ENCODE measurements around the gene CCDC93.

The CCDC93 gene

GRCh38 chr2:117997872-117998454 lies 15.9 kb downstream of the CCDC93 start:
- TF ChIP-seq, protein P1, sequence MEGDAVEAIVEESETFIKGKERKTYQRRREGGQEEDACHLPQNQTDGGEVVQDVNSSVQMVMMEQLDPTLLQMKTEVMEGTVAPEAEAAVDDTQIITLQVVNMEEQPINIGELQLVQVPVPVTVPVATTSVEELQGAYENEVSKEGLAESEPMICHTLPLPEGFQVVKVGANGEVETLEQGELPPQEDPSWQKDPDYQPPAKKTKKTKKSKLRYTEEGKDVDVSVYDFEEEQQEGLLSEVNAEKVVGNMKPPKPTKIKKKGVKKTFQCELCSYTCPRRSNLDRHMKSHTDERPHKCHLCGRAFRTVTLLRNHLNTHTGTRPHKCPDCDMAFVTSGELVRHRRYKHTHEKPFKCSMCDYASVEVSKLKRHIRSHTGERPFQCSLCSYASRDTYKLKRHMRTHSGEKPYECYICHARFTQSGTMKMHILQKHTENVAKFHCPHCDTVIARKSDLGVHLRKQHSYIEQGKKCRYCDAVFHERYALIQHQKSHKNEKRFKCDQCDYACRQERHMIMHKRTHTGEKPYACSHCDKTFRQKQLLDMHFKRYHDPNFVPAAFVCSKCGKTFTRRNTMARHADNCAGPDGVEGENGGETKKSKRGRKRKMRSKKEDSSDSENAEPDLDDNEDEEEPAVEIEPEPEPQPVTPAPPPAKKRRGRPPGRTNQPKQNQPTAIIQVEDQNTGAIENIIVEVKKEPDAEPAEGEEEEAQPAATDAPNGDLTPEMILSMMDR (IDR thresholded peaks at IDR 0.05; ENCODE audit: low read depth, low read length, missing control alignments): no peak
- no peak overlapping the region for H3K4me3 ChIP-seq (ENCODE audit: low read depth, low read length)
- no peak for DNase-seq (ENCODE audit: low read depth)

- DNase-seq (ENCODE audit: low read depth): no peak
- TF ChIP-seq, protein P1 (IDR thresholded peaks at IDR 0.05; ENCODE audit: low read depth, low read length, missing control alignments): no peak
- H3K4me3 ChIP-seq (ENCODE audit: low read depth, low read length): no peak overlapping the region
Measured at GRCh38 chr2:117996525-117996924, 17.3 kb downstream of the CCDC93 start.

DNA sequence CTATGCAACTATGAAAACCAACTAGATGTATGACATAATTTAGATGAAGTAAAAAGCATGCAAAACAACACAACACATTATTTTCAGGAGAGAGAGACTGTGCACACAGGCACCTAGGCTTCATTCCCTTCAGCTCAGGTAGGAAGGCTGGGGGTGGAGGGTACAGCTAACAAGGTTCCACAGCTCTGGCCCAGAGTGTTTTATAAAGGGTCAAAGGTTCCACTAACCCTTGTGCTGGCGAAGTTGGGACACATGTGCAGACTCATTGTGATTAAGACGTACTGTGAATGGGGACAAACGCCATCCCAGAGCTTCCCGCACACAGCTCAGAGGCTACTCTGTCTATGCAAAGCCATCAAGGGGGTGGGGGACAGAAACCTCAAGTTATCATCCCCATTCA lies 19.1 kb downstream of the CCDC93 start:
- TF ChIP-seq, protein P1 (IDR thresholded peaks at IDR 0.05; ENCODE audit: low read depth, low read length, missing control alignments): no peak
- no peak overlapping the region for H3K4me3 ChIP-seq (ENCODE audit: low read depth, low read length)
- no peak for DNase-seq (ENCODE audit: low read depth)

- H3K4me3 ChIP-seq (ENCODE audit: low read depth, low read length): no peak overlapping the region
- TF ChIP-seq, protein P1 (IDR thresholded peaks at IDR 0.05; ENCODE audit: low read depth, low read length, missing control alignments): no peak
- no peak for DNase-seq (ENCODE audit: low read depth)
Measured at GRCh38 chr2:117989854-117990438, 23.9 kb downstream of the CCDC93 start.

- no peak overlapping the region for H3K4me3 ChIP-seq (ENCODE audit: low read depth, low read length)
Measured at GRCh38 chr2:117987121-117987520, 26.7 kb downstream of the CCDC93 start.

GRCh38 chr2:117985092-117985491 lies 28.8 kb downstream of the CCDC93 start:
- TF ChIP-seq, protein P1 (IDR thresholded peaks at IDR 0.05; ENCODE audit: low read depth, low read length, missing control alignments): no peak
- H3K4me3 ChIP-seq (ENCODE audit: low read depth, low read length): no peak overlapping the region
- DNase-seq (ENCODE audit: low read depth): no peak

More at GRCh38 chr2:117987121-117987520, 26.7 kb downstream of the CCDC93 start:
- TF ChIP-seq, protein P1 (IDR thresholded peaks at IDR 0.05; ENCODE audit: low read depth, low read length, missing control alignments): no peak
- no peak for DNase-seq (ENCODE audit: low read depth)

- no peak for DNase-seq (ENCODE audit: low read depth)
- TF ChIP-seq, protein P1 (IDR thresholded peaks at IDR 0.05; ENCODE audit: low read depth, low read length, missing control alignments): no peak
- no peak overlapping the region for H3K4me3 ChIP-seq (ENCODE audit: low read depth, low read length)
Measured at GRCh38 chr2:117984208-117984607, 29.7 kb downstream of the CCDC93 start.

All from GM12864 (cell line).